ENCODE measurements around the gene NSUN6.

DNA sequence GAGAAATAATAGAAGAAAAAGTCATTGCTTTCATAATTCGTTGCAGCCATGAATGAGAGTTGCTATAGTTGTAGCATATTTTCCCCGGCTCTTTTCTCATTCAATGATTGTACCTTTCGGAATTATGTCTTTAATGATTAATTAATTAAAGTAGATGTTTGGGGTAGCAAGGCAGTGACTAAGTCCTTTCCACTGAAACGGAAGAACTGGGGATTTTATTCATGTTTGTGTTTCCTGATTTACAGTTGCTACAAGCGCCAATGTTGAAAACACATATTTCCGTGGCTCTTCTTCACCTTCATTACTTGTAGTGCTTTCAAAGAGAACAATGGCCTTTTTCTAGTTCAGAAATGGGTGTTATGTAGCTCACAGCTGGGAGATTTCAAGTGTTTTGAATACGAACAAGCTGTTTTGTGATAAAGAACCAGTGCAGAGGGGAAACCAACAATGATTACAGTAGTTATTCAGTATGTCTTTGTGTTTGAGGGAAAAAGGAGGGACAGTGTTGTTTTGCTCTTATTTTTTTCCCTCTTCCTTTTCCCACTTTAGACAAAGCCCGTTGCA lies 153.5 kb downstream of the NSUN6 start:
- TF ChIP-seq, protein P1, sequence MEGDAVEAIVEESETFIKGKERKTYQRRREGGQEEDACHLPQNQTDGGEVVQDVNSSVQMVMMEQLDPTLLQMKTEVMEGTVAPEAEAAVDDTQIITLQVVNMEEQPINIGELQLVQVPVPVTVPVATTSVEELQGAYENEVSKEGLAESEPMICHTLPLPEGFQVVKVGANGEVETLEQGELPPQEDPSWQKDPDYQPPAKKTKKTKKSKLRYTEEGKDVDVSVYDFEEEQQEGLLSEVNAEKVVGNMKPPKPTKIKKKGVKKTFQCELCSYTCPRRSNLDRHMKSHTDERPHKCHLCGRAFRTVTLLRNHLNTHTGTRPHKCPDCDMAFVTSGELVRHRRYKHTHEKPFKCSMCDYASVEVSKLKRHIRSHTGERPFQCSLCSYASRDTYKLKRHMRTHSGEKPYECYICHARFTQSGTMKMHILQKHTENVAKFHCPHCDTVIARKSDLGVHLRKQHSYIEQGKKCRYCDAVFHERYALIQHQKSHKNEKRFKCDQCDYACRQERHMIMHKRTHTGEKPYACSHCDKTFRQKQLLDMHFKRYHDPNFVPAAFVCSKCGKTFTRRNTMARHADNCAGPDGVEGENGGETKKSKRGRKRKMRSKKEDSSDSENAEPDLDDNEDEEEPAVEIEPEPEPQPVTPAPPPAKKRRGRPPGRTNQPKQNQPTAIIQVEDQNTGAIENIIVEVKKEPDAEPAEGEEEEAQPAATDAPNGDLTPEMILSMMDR (conservative IDR thresholded peaks at IDR 0.05; ENCODE audit: low read depth in 2 of 2): no peak
- TF ChIP-seq ZNF114 (CRISPR knock-in tag; IDR thresholded peaks at IDR 0.05) (no peak), POLR2AphosphoS5 (IDR thresholded peaks at IDR 0.05; ENCODE audit: low read depth) (no peak), EZH2phosphoT487 (IDR thresholded peaks at IDR 0.05; ENCODE audit: unreplicated experiment) (no peak), EZH2 (IDR thresholded peaks at IDR 0.05; ENCODE audit: low read depth, unreplicated experiment) (no peak), CREB1 (CRISPR knock-in tag; IDR thresholded peaks at IDR 0.05; ENCODE audit: low read depth) (no peak), JUNB (IDR thresholded peaks at IDR 0.05; ENCODE audit: unreplicated experiment) (no peak), ZNF331 (CRISPR knock-in tag; IDR thresholded peaks at IDR 0.05; ENCODE audit: low read depth) (no peak)
- TF ChIP-seq, protein P2, sequence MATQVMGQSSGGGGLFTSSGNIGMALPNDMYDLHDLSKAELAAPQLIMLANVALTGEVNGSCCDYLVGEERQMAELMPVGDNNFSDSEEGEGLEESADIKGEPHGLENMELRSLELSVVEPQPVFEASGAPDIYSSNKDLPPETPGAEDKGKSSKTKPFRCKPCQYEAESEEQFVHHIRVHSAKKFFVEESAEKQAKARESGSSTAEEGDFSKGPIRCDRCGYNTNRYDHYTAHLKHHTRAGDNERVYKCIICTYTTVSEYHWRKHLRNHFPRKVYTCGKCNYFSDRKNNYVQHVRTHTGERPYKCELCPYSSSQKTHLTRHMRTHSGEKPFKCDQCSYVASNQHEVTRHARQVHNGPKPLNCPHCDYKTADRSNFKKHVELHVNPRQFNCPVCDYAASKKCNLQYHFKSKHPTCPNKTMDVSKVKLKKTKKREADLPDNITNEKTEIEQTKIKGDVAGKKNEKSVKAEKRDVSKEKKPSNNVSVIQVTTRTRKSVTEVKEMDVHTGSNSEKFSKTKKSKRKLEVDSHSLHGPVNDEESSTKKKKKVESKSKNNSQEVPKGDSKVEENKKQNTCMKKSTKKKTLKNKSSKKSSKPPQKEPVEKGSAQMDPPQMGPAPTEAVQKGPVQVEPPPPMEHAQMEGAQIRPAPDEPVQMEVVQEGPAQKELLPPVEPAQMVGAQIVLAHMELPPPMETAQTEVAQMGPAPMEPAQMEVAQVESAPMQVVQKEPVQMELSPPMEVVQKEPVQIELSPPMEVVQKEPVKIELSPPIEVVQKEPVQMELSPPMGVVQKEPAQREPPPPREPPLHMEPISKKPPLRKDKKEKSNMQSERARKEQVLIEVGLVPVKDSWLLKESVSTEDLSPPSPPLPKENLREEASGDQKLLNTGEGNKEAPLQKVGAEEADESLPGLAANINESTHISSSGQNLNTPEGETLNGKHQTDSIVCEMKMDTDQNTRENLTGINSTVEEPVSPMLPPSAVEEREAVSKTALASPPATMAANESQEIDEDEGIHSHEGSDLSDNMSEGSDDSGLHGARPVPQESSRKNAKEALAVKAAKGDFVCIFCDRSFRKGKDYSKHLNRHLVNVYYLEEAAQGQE (IDR thresholded peaks at IDR 0.05; ENCODE audit: unreplicated experiment): no peak
- TF ChIP-seq, protein P3, sequence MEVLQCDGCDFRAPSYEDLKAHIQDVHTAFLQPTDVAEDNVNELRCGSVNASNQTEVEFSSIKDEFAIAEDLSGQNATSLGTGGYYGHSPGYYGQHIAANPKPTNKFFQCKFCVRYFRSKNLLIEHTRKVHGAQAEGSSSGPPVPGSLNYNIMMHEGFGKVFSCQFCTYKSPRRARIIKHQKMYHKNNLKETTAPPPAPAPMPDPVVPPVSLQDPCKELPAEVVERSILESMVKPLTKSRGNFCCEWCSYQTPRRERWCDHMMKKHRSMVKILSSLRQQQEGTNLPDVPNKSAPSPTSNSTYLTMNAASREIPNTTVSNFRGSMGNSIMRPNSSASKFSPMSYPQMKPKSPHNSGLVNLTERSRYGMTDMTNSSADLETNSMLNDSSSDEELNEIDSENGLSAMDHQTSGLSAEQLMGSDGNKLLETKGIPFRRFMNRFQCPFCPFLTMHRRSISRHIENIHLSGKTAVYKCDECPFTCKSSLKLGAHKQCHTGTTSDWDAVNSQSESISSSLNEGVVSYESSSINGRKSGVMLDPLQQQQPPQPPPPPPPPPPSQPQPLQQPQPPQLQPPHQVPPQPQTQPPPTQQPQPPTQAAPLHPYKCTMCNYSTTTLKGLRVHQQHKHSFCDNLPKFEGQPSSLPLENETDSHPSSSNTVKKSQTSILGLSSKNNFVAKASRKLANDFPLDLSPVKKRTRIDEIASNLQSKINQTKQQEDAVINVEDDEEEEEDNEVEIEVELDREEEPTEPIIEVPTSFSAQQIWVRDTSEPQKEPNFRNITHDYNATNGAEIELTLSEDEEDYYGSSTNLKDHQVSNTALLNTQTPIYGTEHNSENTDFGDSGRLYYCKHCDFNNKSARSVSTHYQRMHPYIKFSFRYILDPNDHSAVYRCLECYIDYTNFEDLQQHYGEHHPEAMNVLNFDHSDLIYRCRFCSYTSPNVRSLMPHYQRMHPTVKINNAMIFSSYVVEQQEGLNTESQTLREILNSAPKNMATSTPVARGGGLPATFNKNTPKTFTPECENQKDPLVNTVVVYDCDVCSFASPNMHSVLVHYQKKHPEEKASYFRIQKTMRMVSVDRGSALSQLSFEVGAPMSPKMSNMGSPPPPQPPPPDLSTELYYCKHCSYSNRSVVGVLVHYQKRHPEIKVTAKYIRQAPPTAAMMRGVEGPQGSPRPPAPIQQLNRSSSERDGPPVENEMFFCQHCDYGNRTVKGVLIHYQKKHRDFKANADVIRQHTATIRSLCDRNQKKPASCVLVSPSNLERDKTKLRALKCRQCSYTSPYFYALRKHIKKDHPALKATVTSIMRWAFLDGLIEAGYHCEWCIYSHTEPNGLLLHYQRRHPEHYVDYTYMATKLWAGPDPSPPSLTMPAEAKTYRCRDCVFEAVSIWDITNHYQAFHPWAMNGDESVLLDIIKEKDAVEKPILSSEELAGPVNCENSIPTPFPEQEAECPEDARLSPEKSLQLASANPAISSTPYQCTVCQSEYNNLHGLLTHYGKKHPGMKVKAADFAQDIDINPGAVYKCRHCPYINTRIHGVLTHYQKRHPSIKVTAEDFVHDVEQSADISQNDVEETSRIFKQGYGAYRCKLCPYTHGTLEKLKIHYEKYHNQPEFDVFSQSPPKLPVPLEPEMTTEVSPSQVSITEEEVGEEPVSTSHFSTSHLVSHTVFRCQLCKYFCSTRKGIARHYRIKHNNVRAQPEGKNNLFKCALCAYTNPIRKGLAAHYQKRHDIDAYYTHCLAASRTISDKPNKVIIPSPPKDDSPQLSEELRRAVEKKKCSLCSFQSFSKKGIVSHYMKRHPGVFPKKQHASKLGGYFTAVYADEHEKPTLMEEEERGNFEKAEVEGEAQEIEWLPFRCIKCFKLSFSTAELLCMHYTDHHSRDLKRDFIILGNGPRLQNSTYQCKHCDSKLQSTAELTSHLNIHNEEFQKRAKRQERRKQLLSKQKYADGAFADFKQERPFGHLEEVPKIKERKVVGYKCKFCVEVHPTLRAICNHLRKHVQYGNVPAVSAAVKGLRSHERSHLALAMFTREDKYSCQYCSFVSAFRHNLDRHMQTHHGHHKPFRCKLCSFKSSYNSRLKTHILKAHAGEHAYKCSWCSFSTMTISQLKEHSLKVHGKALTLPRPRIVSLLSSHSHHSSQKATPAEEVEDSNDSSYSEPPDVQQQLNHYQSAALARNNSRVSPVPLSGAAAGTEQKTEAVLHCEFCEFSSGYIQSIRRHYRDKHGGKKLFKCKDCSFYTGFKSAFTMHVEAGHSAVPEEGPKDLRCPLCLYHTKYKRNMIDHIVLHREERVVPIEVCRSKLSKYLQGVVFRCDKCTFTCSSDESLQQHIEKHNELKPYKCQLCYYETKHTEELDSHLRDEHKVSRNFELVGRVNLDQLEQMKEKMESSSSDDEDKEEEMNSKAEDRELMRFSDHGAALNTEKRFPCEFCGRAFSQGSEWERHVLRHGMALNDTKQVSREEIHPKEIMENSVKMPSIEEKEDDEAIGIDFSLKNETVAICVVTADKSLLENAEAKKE (CRISPR knock-in tag; IDR thresholded peaks at IDR 0.05): no peak
